Activated CD8-positive, alpha-beta memory T cell treated with anti-CD3 and anti-CD28 coated beads for 48 hours (primary cell): ENCODE results near the gene OR7A5.
"Not testable (repeated sequence)": the region's sequence is repeated elsewhere in the genome, so short reads cannot be mapped to it uniquely, and the experiment has no call there.

Experiments used
- DNase-seq, 3 experiments: peaks; one replicate each; pipeline ENCODE4 v3.0.0-alpha.2; 2020; ENCODE audit warnings: low read depth in 2 of 3, low spot score in 2 of 3

Gene OR7A5

GRCh38 chr19:14835011-14835410, at the start of gene OR7A5, which contains the start of gene OR7C1:
Gene OR7A5 (minus strand): TSS chr19:14835185. CDS start chr19:14828241, 6,944 bp downstream.
Gene OR7C1 (minus strand): TSS chr19:14835185. CDS start chr19:14800136, 35,049 bp downstream.
- no peak for DNase-seq

GRCh38 chr19:14871619-14872230, 36.7 kb upstream of the OR7A5 start:
- DNase-seq: no peak

GRCh38 chr19:14868497-14868896, 33.5 kb upstream of the OR7A5 start:
- DNase-seq: no peak

GRCh38 chr19:14848822-14849221, 13.8 kb upstream of the OR7A5 start, which contains the start of gene OR7A10:
Gene OR7A10 (minus strand): TSS chr19:14848922. CDS start chr19:14841877, 7,045 bp downstream.
- DNase-seq: no peak

- DNase-seq: no peak
These were observed 8.6 kb upstream of the OR7A5 start for GRCh38 chr19:14843578-14843977.

- no peak for DNase-seq
These were observed 8.2 kb upstream of the OR7A5 start for GRCh38 chr19:14843169-14843568.

- no peak for DNase-seq
These were observed 5.2 kb upstream of the OR7A5 start for GRCh38 chr19:14840206-14840605.

GRCh38 chr19:14837391-14837790, 2.4 kb upstream of the OR7A5 start:
- no peak for DNase-seq

- DNase-seq: no peak
These were observed 4.3 kb downstream of the OR7A5 start for GRCh38 chr19:14830702-14831101.

GRCh38 chr19:14826006-14826405, 9.0 kb downstream of the OR7A5 start:
- no peak for DNase-seq

GRCh38 chr19:14821937-14822336, 13.0 kb downstream of the OR7A5 start:
- no peak for DNase-seq

GRCh38 chr19:14818588-14818987, 16.4 kb downstream of the OR7A5 start:
- DNase-seq: no peak

GRCh38 chr19:14817052-14817451, 17.9 kb downstream of the OR7A5 start:
- DNase-seq: no peak

- no peak for DNase-seq
These were observed 19.9 kb downstream of the OR7A5 start for GRCh38 chr19:14814982-14815652.

- DNase-seq: no peak
These were observed 25.5 kb downstream of the OR7A5 start for GRCh38 chr19:14809272-14810057.

- DNase-seq: no peak
These were observed 30.2 kb downstream of the OR7A5 start for GRCh38 chr19:14804765-14805164.

- DNase-seq: no peak
These were observed 36.2 kb downstream of the OR7A5 start for GRCh38 chr19:14798760-14799159.

GRCh38 chr19:14796021-14796420, 39.0 kb downstream of the OR7A5 start:
- DNase-seq: no peak

GRCh38 chr19:14795078-14795721, 39.8 kb downstream of the OR7A5 start:
- DNase-seq: no peak

GRCh38 chr19:14792250-14792649, 42.7 kb downstream of the OR7A5 start:
- DNase-seq: not testable (repeated sequence)

- DNase-seq: no peak
These were observed 48.5 kb downstream of the OR7A5 start for GRCh38 chr19:14786421-14786851.
